Measurements from ENCODE around the gene MAP2K4.

Gene MAP2K4

GRCh38 chr17:12193144-12193735 lies 172.6 kb downstream of the MAP2K4 start:
- CTCF ChIA-PET, result no interaction called here
- Mint-ChIP-seq H3K27ac (no peak overlapping the region), H3K36me3 (no peaks in the 10 kb centered on the region), H3K4me3 (no peak overlapping the region), H3K27me3 (no peaks in the 10 kb centered on the region), H3K4me1 (no peaks in the 10 kb centered on the region), H3K9me3 (peaks cover 9% of the 10 kb centered on the region)
- no peak for DNase-seq

All from activated naive CD4-positive, alpha-beta T cell treated with anti-CD3 and anti-CD28 coated beads, Interleukin-2, amount 10 ng/mL, durations not matched to agents 7 days and 5 days (primary cell).